Measurements from ENCODE around the gene NOS1AP. TPM values are rescaled to one million over a fixed set of nuclear protein-coding genes. Genes with fewer than 3 reads are reported as not detected.
"Not testable (repeated sequence)": the region's sequence is repeated elsewhere in the genome, so short reads cannot be mapped to it uniquely, and the experiment has no call there.

Gene NOS1AP
- total RNA-seq, 4 donors from 2014 or later, result 1.1 to 3.5 (median 2.6) TPM

DNA sequence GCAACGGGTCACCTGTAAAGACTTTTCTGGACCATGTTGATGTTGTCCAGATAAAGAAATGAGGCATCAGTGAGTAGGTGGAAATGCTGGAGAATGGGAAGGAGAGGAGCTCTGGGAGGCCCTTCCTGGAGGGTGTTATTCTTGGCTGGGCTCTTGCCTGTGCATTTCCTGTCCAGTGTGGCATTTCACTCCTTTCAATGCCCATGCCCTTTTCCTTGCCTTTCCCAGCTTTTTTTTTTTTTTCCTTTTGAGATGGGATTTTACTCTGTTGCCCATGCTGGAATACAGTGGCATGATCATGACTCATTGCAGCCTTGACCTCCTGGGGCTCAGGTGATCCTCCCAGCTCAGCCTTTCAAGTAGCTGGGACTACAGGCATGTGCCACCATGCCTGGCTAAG is 11.8 kb downstream of the NOS1AP start:
- no peak for DNase-seq (ENCODE audit: low spot score in 2 of 2)
- H3K4me3 ChIP-seq (ENCODE audit: low read depth, poor library complexity, severe bottlenecking), result no peak overlapping the region
- TF ChIP-seq POLR2A (IDR thresholded peaks at IDR 0.05) (no peak), CTCF (IDR thresholded peaks at IDR 0.05) (no peak)
- 56 to 84% methylated on average over 1 of the region's 1 CpG for WGBS, 2 donors
- intact Hi-C loops (cut with DNase I; ENCODE audit: low total_unique reads), result no loop called here

DNA sequence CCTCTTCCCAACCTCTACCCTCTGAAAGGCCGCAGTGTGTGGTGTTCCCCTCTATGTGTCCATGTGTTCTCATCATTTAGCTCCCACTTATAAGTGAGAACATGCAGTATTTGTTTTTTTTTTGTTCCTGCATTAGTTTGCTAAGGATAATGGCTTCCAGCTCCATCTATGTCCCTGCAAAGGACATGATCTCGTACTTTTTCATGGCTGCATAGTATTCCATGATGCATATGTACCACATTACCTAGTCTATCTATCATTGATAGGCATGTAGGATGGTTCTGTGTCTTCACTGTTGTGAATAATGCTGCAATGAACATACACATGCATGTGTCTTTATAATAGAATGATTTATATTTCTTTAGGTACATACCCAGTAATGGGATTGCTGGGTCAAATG is 12.6 kb downstream of the NOS1AP start:
- intact Hi-C loops (cut with DNase I; ENCODE audit: low total_unique reads); H3K4me3 ChIP-seq (ENCODE audit: low read depth, poor library complexity, severe bottlenecking); DNase-seq (ENCODE audit: low spot score in 2 of 2): not testable (repeated sequence)
- 79 to 95% methylated on average over 2 of the region's 2 CpGs for whole genome bisulfite sequencing, 2 donors

DNA sequence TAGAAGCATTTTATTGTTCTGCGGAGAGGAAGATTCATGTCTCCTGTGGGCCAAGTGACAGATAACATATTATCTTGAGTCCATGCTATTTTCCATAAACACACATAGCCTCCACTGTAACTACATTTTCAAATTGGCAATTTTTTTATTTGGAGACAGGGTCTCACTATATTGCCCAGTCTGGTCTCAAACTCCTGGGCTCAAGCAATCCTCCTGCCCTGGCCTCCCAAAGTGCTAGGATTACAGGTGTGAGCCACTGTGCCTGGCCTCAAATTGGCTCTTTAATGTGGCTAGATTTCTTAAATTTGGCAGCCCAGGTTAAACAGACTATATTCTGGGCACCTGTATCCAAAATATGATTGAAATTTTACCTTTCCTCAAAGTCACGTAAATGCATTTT is 13.8 kb downstream of the NOS1AP start:
- intact Hi-C loops (cut with DNase I; ENCODE audit: low total_unique reads), result no loop called here

GRCh38 chr1:162085991-162086390 is 16.5 kb downstream of the NOS1AP start:
- TF ChIP-seq CTCF (IDR thresholded peaks at IDR 0.05) (no peak), POLR2A (IDR thresholded peaks at IDR 0.05) (no peak)
- no peak for DNase-seq (ENCODE audit: low spot score in 2 of 2)
- WGBS, 2 donors, result 88 to 94% methylated on average over 3 of the region's 3 CpGs
- H3K4me3 ChIP-seq (ENCODE audit: low read depth, poor library complexity, severe bottlenecking), result no peak overlapping the region
- intact Hi-C loops (cut with DNase I; ENCODE audit: low total_unique reads), result no loop called here

More for the DNA sequence above, 13.8 kb downstream of the NOS1AP start:
- DNase-seq (ENCODE audit: low spot score in 2 of 2), result no peak
- WGBS, 2 donors, result 99% methylated on average over 2 of the region's 2 CpGs
- H3K4me3 ChIP-seq (ENCODE audit: low read depth, poor library complexity, severe bottlenecking), result no peak overlapping the region
- TF ChIP-seq CTCF (IDR thresholded peaks at IDR 0.05), result no peak
- no peak for TF ChIP-seq POLR2A (IDR thresholded peaks at IDR 0.05)

- no peak for TF ChIP-seq CTCF (IDR thresholded peaks at IDR 0.05)
- no peak for TF ChIP-seq POLR2A (IDR thresholded peaks at IDR 0.05)
- intact Hi-C loops (cut with DNase I; ENCODE audit: low total_unique reads), result no loop called here
- WGBS, 2 donors, result 86 to 93% methylated on average over 1 of the region's 1 CpG
These were observed 17.6 kb downstream of the NOS1AP start for GRCh38 chr1:162087111-162087510.

DNA sequence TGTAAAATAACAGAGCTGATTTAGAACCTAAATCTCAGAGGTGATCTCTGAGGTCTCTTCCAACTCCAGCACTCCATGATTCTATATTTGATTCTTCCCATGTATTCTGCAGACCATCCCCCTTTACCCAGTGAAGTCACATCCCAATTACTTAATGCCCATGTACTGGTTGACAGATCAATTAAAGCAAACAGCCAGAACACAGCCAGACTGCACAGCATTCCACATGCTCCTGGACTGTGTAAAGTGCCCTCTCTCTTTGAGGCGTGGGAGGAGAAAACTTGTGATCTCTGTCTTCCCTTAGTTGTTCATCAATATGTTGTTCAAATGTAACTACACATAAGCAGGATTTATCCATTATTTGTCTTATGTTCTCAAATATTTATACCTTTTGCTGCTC is 18.1 kb downstream of the NOS1AP start:
- no peak for DNase-seq (ENCODE audit: low spot score in 2 of 2)
- intact Hi-C loops (cut with DNase I; ENCODE audit: low total_unique reads), result no loop called here
- no peak overlapping the region for H3K4me3 ChIP-seq (ENCODE audit: low read depth, poor library complexity, severe bottlenecking)
- WGBS, 2 donors, result 87 to 96% methylated on average over 1 of the region's 1 CpG
- TF ChIP-seq POLR2A (IDR thresholded peaks at IDR 0.05) (no peak), CTCF (IDR thresholded peaks at IDR 0.05) (no peak)

More at GRCh38 chr1:162087111-162087510, 17.6 kb downstream of the NOS1AP start:
- no peak overlapping the region for H3K4me3 ChIP-seq (ENCODE audit: low read depth, poor library complexity, severe bottlenecking)
- no peak for DNase-seq (ENCODE audit: low spot score in 2 of 2)

Data from lower leg skin (tissue), 4 donors.